HepG2 (cell line): ENCODE measurements around the gene SRSF7. TPM values are rescaled to one million over a fixed set of nuclear protein-coding genes. Genes with fewer than 3 reads are reported as not detected.

Experiments used
- ATAC-seq: fragments of 200-7000 bp; cut with Tn5 transposase; 3 replicates; pipeline ENCODE4 v1.9.1; 2020; ENCODE audit warnings: mild to moderate bottlenecking, moderate library complexity
- BruUV-seq: library from RNA; stranded (reverse); fragments of 400-500 nt; replicated peaks from 2 replicates; lab custom pipeline; 2021; lab: Mats Ljungman, UMichigan
- CTCF ChIA-PET: fragments of 300-600 bp; formaldehyde crosslinking; extraction: SDS; loops from one replicate; lab custom pipeline; 2021; ENCODE audit warnings: low total read pairs, inconsistent platforms, low intra/inter-chr PET ratio; lab: Yijun Ruan, JAX
- POLR2A ChIA-PET: fragments of 350-600 bp; sonication (Branson Sonifier 250); formaldehyde crosslinking; loops from one replicate; lab custom pipeline; 2020; ENCODE audit warnings: antibody characterized with exemption, inconsistent platforms; lab: Yijun Ruan, JAX
- DNase-seq: peaks from one replicate; pipeline ENCODE4 v3.0.0-alpha.2; 2015; ENCODE audit warnings: low spot score
- FAIRE-seq: peaks from 3 replicates; lab custom pipeline; 2011; peaks lifted over from hg19 to GRCh38; lab: Jason Lieb, UNC
- H2AFZ ChIP-seq: one replicate; pipeline ENCODE4 v1.6.1; 2011; ENCODE audit warnings: low read length, inconsistent platforms
- H3K27ac ChIP-seq: fragments of 300-600 bp; 3 replicates; pipeline ENCODE4 v1.8.0; 2011; ENCODE audit warnings: mixed run types, mild to moderate bottlenecking, mixed read lengths, low read length, inconsistent platforms; ENCODE audit not compliant: insufficient read depth; ENCODE audit errors: extremely low read length
- H3K27me3 ChIP-seq, 2 experiments: fragments of 200-600 bp in 1 of 2; 2 replicates in 1 of 2; 3 replicates in 1 of 2; pipeline versions ENCODE4 v1.6.0 to v1.8.0; 2011; ENCODE audit warnings: low read length in 2 of 2, mild to moderate bottlenecking in 2 of 2, moderate library complexity in 2 of 2, inconsistent platforms in 1 of 2; ENCODE audit not compliant: insufficient read depth in 2 of 2, control insufficient read depth in 1 of 2
- H3K36me3 ChIP-seq, 2 experiments: fragments of 200-600 bp in 1 of 2; replicated peaks in 1 of 2; 2 replicates in 1 of 2; 3 replicates in 1 of 2; pipeline versions ENCODE4 v1.5.1 to v1.8.0; 2011; ENCODE audit warnings: low read length in 2 of 2, inconsistent platforms in 1 of 2; ENCODE audit not compliant: insufficient read depth in 2 of 2, control insufficient read depth in 1 of 2
- H3K4me1 ChIP-seq: 2 replicates; pipeline ENCODE4 v1.5.1; 2012; ENCODE audit warnings: low read length, inconsistent platforms; ENCODE audit not compliant: insufficient read depth
- H3K4me2 ChIP-seq: 2 replicates; pipeline ENCODE4 v1.6.0; 2011; ENCODE audit warnings: low read depth, low read length, inconsistent platforms
- H3K4me3 ChIP-seq, 3 experiments: fragments of 200-600 bp in 1 of 3; sonication (generic), shearing (Covaris generic) in 1 of 3; replicated peaks in 1 of 3; 2 replicates each; pipeline ENCODE4 v1.5.1; 2011 to 2016; ENCODE audit warnings: low read length in 3 of 3, inconsistent platforms in 2 of 3, low read depth in 2 of 3, mild to moderate bottlenecking in 2 of 3, control low read depth in 1 of 3, mixed read lengths in 1 of 3; ENCODE audit not compliant: insufficient read depth in 1 of 3
- H3K79me2 ChIP-seq: one replicate; pipeline ENCODE4 v1.6.1; 2011; ENCODE audit warnings: low read length, inconsistent platforms; ENCODE audit not compliant: insufficient read depth
- H3K9ac ChIP-seq: 2 replicates; pipeline ENCODE4 v1.6.0; 2011; ENCODE audit warnings: mild to moderate bottlenecking, low read depth, low read length, inconsistent platforms; ENCODE audit not compliant: insufficient read depth
- H3K9me3 ChIP-seq: 2 replicates; pipeline ENCODE4 v1.5.1; 2012; ENCODE audit warnings: mild to moderate bottlenecking, low read length
- H4K20me1 ChIP-seq: 2 replicates; pipeline ENCODE4 v1.6.0; 2011; ENCODE audit warnings: inconsistent platforms, mild to moderate bottlenecking, low read length, moderate library complexity; ENCODE audit not compliant: insufficient read depth
- IRX3 ChIP-seq: sonication (generic); formaldehyde crosslinking; IDR thresholded peaks from 2 replicates; pipeline ENCODE4 v1.8.1; 2023; ENCODE audit warnings: mild to moderate bottlenecking, low read depth, missing genetic modification reagents, borderline replicate concordance
- KDM6A ChIP-seq: IDR thresholded peaks from 2 replicates; pipeline ENCODE4 v1.6.1; 2016; ENCODE audit warnings: low read depth
- MTA3 ChIP-seq: sonication (generic); formaldehyde crosslinking; IDR thresholded peaks from 2 replicates; pipeline ENCODE4 v1.4.0; 2020; ENCODE audit warnings: missing genetic modification reagents
- NFKB2 ChIP-seq: sonication (generic); formaldehyde crosslinking; IDR thresholded peaks from 2 replicates; pipeline ENCODE4 v1.4.0; 2020; ENCODE audit warnings: missing genetic modification reagents, borderline replicate concordance
- NFRKB ChIP-seq: fragments of 450-650 bp; IDR thresholded peaks from 2 replicates; pipeline ENCODE4 v1.6.1; 2017
- NR2C2 ChIP-seq: sonication (generic); formaldehyde crosslinking; IDR thresholded peaks from 2 replicates; pipeline ENCODE4 v1.4.0; 2020; ENCODE audit warnings: missing genetic modification reagents, mild to moderate bottlenecking, moderate library complexity, borderline replicate concordance
- PRDM15 ChIP-seq: sonication (generic); formaldehyde crosslinking; IDR thresholded peaks from 2 replicates; pipeline ENCODE4 v1.4.0; 2020; ENCODE audit warnings: missing genetic modification reagents
- ZHX2 ChIP-seq, 2 experiments: sonication (generic) in 1 of 2; formaldehyde crosslinking in 1 of 2; IDR thresholded peaks; 2 replicates each; pipeline versions ENCODE4 v1.6.1 to v1.9.0; 2014 to 2022; ENCODE audit warnings: antibody characterized with exemption in 1 of 2, borderline replicate concordance in 1 of 2, inconsistent platforms in 1 of 2, low read depth in 1 of 2, missing genetic modification reagents in 1 of 2
- ZNF367 ChIP-seq: sonication (generic); formaldehyde crosslinking; IDR thresholded peaks from 2 replicates; pipeline ENCODE4 v1.4.0; 2020; ENCODE audit warnings: missing genetic modification reagents, borderline replicate concordance
- ZNF383 ChIP-seq: sonication (generic); formaldehyde crosslinking; IDR thresholded peaks from 2 replicates; pipeline ENCODE4 v1.4.0; 2020; ENCODE audit warnings: missing genetic modification reagents, mild to moderate bottlenecking, borderline replicate concordance
- ZNF775 ChIP-seq: sonication (generic); formaldehyde crosslinking; IDR thresholded peaks from 2 replicates; pipeline ENCODE4 v1.4.0; 2020; ENCODE audit warnings: missing genetic modification reagents, mild to moderate bottlenecking, moderate library complexity, borderline replicate concordance
- ZNF816 ChIP-seq: sonication (generic); formaldehyde crosslinking; IDR thresholded peaks from 2 replicates; pipeline ENCODE4 v1.8.0; 2022; ENCODE audit warnings: missing genetic modification reagents, mild to moderate bottlenecking, borderline replicate concordance
- WGBS: methylation state at CpG from one replicate; pipeline ENCODE4 v1.1.6; 2017; ENCODE audit warnings: low lambda C conversion rate; 5-methylcytosine and 5-hydroxymethylcytosine counted together
- in situ Hi-C: cut with HindIII; loops from 2 replicates; pipeline ENCODE4 v1.10.0; 2017; ENCODE audit warnings: low pct_unique_long_range_greater_than_20kb; ENCODE audit not compliant: extremely low pct_ligation_motif_present
- intact Hi-C: fragments of 100-400 bp; cut with micrococcal nuclease; formaldehyde crosslinking; loops from one replicate; pipeline ENCODE4 v1.10.0; 2022; ENCODE audit not compliant: unreplicated experiment
- polyA plus RNA-seq, 8 experiments: library from polyadenylated mRNA; depleted of rRNA in 3 of 8; stranded (reverse) in 7 of 8; unstranded in 1 of 8; fragments of >200 nt; fragmentation: Illumina TruSeq in 4 of 8; extraction: Trizol in 4 of 8; gene quantifications; 2 replicates each; pipeline versions ENCODE4 v1.2.1 to v1.2.3, GENCODE V29; 2011 to 2016; ENCODE audit warnings: low read depth in 4 of 8, missing spikeins in 1 of 8, mixed read lengths in 1 of 8; ENCODE audit not compliant: insufficient read depth in 1 of 8
- total RNA-seq, 5 experiments: library from RNA; depleted of rRNA; stranded (reverse); fragments of >200 nt; fragmentation: Illumina TruSeq; extraction: Trizol; gene quantifications; 2 replicates each; pipeline ENCODE4 v1.2.3, GENCODE V29; 2016; ENCODE audit warnings: low read depth in 1 of 5

Gene SRSF7
- total and polyA plus RNA-seq, 2 of the 13 experiments (the other 11 are each of a cell fraction or from before 2014, with no cell fraction given) = 172 to 275 TPM

- H3K27ac ChIP-seq = no peak overlapping the region
- whole genome bisulfite sequencing = 97% methylated on average over 2 of the region's 2 CpGs
- in situ Hi-C loops = no loop called here
These were observed 46.5 kb downstream of the SRSF7 start for GRCh38 chr2:38704664-38705063.

More at GRCh38 chr2:38704664-38705063, 46.5 kb downstream of the SRSF7 start:
- peaks cover 12 to 58% of the 10 kb centered on the region in 2 experiments; a peak in 4 of 5 replicates for H3K36me3 ChIP-seq
- TF ChIP-seq IRX3 (CRISPR knock-in tag) (no peak), ZNF816 (no peak), ZNF367 (CRISPR knock-in tag) (no peak), ZNF775 (CRISPR knock-in tag) (no peak), ZNF383 (CRISPR knock-in tag) (no peak), PRDM15 (CRISPR knock-in tag) (no peak), NR2C2 (CRISPR knock-in tag) (no peak), MTA3 (no peak), NFKB2 (no peak), NFRKB (no peak), KDM6A (CRISPR knock-in tag) (no peak), ZHX2 (IDR thresholded peaks at IDR 0.05; ENCODE audit: low read depth) (no peak), ZHX2 (CRISPR knock-in tag; IDR thresholded peaks at IDR 0.05; ENCODE audit: borderline replicate concordance) (no peak)
- no peaks in the 10 kb centered on the region for H3K27me3 ChIP-seq
- ATAC-seq = no peak
- ChIA-PET CTCF (no interaction called here), POLR2A (no interaction called here)
- no peak overlapping the region for H3K4me3 ChIP-seq
- intact Hi-C loops = no loop called here
- peaks cover 30% of the 10 kb centered on the region for H3K79me2 ChIP-seq
- H3K4me2 ChIP-seq = no peak overlapping the region
- H3K4me1 ChIP-seq = peaks cover 10% of the 10 kb centered on the region
- H3K9me3 ChIP-seq = no peaks in the 10 kb centered on the region
- H3K9ac ChIP-seq = no peak overlapping the region
- no peak for FAIRE-seq
- no peak overlapping the region for H2AFZ ChIP-seq
- H4K20me1 ChIP-seq = 0 out of 2 replicates have a peak, but pooled peaks cover 2% of the 10 kb centered on the region
- no TSS peak for BruUV-seq
- no peak for DNase-seq
